ACC112 (cell line): ENCODE measurements around the gene KRT79.
"Not testable (repeated sequence)": the region's sequence is repeated elsewhere in the genome, so short reads cannot be mapped to it uniquely, and the experiment has no call there.

ENCODE experiments used
- H2AFZ ChIP-seq: fragments of 200-600 bp; sonication (generic); one replicate; pipeline ENCODE4 v1.6.0; 2017; ENCODE audit warnings: antibody characterized with exemption, low read length; ENCODE audit not compliant: unreplicated experiment
- H3K27ac ChIP-seq: fragments of 200-600 bp; sonication (generic); 2 replicates; pipeline ENCODE4 v1.5.1; 2014; ENCODE audit warnings: low read depth, mild to moderate bottlenecking, antibody characterized with exemption, low read length, moderate library complexity
- H3K27me3 ChIP-seq: fragments of 200-600 bp; sonication (generic); 2 replicates; pipeline ENCODE4 v1.6.1; 2014; ENCODE audit warnings: mild to moderate bottlenecking, antibody characterized with exemption, low read length, moderate library complexity, mixed read lengths; ENCODE audit not compliant: insufficient read depth
- H3K36me3 ChIP-seq: fragments of 200-600 bp; sonication (generic); 2 replicates; pipeline ENCODE4 v1.6.1; 2016; ENCODE audit warnings: mild to moderate bottlenecking, antibody characterized with exemption, low read length, moderate library complexity, mixed read lengths; ENCODE audit not compliant: insufficient read depth
- H3K4me1 ChIP-seq: fragments of 200-600 bp; sonication (generic); one replicate; pipeline ENCODE4 v1.6.1; 2016; ENCODE audit warnings: low read length, mixed read lengths; ENCODE audit not compliant: insufficient read depth, unreplicated experiment, control insufficient read depth
- H3K4me3 ChIP-seq: fragments of 200-600 bp; sonication (generic); 2 replicates; pipeline ENCODE4 v1.5.1; 2014; ENCODE audit warnings: mild to moderate bottlenecking, low read depth, low read length
- H3K79me2 ChIP-seq: fragments of 200-600 bp; sonication (generic); one replicate; pipeline ENCODE4 v1.6.0; 2016; ENCODE audit warnings: low read length; ENCODE audit not compliant: control insufficient read depth, unreplicated experiment, insufficient read depth

Gene KRT79

DNA sequence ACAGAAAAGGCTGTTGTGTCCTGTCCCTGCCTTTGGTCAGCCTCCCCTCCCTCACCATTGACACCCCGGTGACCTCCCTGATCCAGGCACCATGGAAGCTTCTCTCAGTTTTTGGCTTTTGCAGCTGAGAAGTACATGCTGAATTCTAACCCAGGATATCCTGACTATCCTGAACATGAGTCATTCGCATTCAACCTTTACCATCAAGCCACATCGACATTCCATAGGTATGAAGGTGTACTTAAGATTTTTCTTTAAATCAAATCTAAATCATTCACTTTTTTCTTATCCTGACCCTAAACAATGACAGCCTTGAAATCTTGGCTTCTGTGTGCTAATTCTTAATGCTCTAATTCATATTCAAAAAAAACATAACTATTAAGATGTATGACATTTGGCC is 23.4 kb upstream of the KRT79 start:
- Histone ChIP-seq H3K27ac (no peak overlapping the region), H3K4me3 (no peak overlapping the region)

GRCh38 chr12:52856787-52857186 is 22.7 kb upstream of the KRT79 start:
- H2AFZ ChIP-seq: no peak overlapping the region
- peaks cover 7% of the 10 kb centered on the region for H3K4me1 ChIP-seq
- peaks cover 27% of the 10 kb centered on the region for H3K27me3 ChIP-seq
- no peak overlapping the region for H3K4me3 ChIP-seq
- no peak overlapping the region for H3K27ac ChIP-seq
- no peaks in the 10 kb centered on the region for H3K79me2 ChIP-seq
- H3K36me3 ChIP-seq: no peaks in the 10 kb centered on the region

More for the DNA sequence above, 23.4 kb upstream of the KRT79 start:
- H3K4me1 ChIP-seq: peaks cover 7% of the 10 kb centered on the region
- H3K27me3 ChIP-seq: peaks cover 22% of the 10 kb centered on the region
- H3K36me3 ChIP-seq: no peaks in the 10 kb centered on the region
- no peaks in the 10 kb centered on the region for H3K79me2 ChIP-seq
- H2AFZ ChIP-seq: no peak overlapping the region

- not testable (repeated sequence) for H3K4me1 ChIP-seq, H3K79me2 ChIP-seq, H2AFZ ChIP-seq, H3K27ac ChIP-seq, H3K4me3 ChIP-seq, H3K36me3 ChIP-seq
- peaks cover 32% of the 10 kb centered on the region for H3K27me3 ChIP-seq
Measured at GRCh38 chr12:52856077-52856476, 22.0 kb upstream of the KRT79 start.

DNA sequence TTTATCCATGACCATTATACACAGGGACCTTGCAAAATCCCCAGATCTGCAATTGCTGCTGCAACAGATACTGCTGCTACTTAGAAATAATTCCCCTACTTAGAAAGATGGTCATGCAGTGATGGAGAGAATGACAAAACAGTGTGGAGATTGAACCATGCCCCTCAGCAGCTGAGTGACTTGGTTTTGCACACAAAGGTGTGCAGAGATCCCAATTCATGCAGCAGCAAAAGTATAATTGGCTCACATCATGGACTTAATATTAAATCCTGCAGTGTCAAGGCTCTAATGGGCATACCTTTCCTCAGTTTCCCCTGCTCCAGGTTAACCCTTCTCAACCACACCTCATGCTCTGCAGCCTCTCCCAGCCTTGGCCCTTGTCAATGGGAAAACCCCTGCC is 17.7 kb upstream of the KRT79 start:
- Histone ChIP-seq H3K27ac (no peak overlapping the region), H3K79me2 (no peaks in the 10 kb centered on the region), H3K27me3 (peaks cover 34% of the 10 kb centered on the region), H3K4me1 (peaks cover 13% of the 10 kb centered on the region), H3K36me3 (no peaks in the 10 kb centered on the region), H3K4me3 (no peak overlapping the region), H2AFZ (no peak overlapping the region)

- Histone ChIP-seq H3K36me3 (no peaks in the 10 kb centered on the region), H3K27ac (no peak overlapping the region), H3K27me3 (peaks cover 34% of the 10 kb centered on the region), H3K4me1 (peaks cover 13% of the 10 kb centered on the region), H3K79me2 (no peaks in the 10 kb centered on the region), H2AFZ (no peak overlapping the region), H3K4me3 (no peak overlapping the region)
Measured at GRCh38 chr12:52850681-52851080, 16.6 kb upstream of the KRT79 start.

- no peak overlapping the region for H3K27ac ChIP-seq
- peaks cover 34% of the 10 kb centered on the region for H3K27me3 ChIP-seq
- H2AFZ ChIP-seq: no peak overlapping the region
- no peaks in the 10 kb centered on the region for H3K79me2 ChIP-seq
- H3K4me1 ChIP-seq: peaks cover 13% of the 10 kb centered on the region
- no peaks in the 10 kb centered on the region for H3K36me3 ChIP-seq
- H3K4me3 ChIP-seq: no peak overlapping the region
Measured at GRCh38 chr12:52849511-52849910, 15.4 kb upstream of the KRT79 start.

DNA sequence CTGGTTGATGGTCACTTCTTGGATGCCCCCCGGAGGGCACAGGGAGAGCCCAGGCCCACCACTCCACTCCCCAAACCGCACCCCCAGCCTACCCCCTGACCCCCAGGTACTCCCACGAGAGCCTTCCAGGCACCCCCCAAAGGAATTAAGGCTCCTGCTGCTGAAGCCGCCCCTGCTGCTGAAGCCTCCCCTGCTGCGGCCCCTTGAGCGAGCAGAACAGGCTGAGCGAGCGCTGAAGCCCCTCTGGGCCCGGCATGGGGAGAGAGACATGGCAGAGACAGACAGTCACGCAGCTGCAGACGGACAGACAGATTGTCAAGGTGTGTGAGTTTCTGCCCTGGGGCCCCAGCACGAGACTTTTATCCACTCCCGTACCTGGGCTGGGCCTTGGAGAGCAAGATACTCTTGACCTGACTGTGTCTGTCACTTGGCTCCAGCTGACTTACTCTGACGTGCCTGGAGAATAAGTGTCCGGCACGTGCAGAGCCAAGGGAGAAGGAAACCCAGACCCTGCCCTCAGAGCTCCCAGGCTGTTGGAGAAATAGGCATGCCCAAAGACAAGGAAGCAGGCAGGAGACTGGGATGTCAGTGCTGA is 14.6 kb upstream of the KRT79 start, which contains the start of gene KRT78:
KRT78 (minus strand) TSS at position 334 of the 595 bp plus-strand sequence; CDS start at position 270, 64 bp downstream.
- Histone ChIP-seq H3K36me3 (no peaks in the 10 kb centered on the region), H3K27ac (no peak within 1 kb of the TSS)

GRCh38 chr12:52847335-52848102 is 13.4 kb upstream of the KRT79 start:
- H3K79me2 ChIP-seq: no peaks in the 10 kb centered on the region
- peaks cover 17% of the 10 kb centered on the region for H3K27me3 ChIP-seq
- no peaks in the 10 kb centered on the region for H3K36me3 ChIP-seq
- H3K27ac ChIP-seq: peak overlapping the region; percentile 72
- peak overlapping the region; percentile 61 for H2AFZ ChIP-seq
- peaks cover 13% of the 10 kb centered on the region for H3K4me1 ChIP-seq
- H3K4me3 ChIP-seq: no peak overlapping the region

More for the DNA sequence above, 14.6 kb upstream of the KRT79 start, which contains the start of gene KRT78:
- Histone ChIP-seq H3K27me3 (peaks cover 28% of the 10 kb centered on the region), H3K79me2 (no peaks in the 10 kb centered on the region), H3K4me1 (peaks cover 13% of the 10 kb centered on the region), H2AFZ (no peak within 1 kb of the TSS), H3K4me3 (no peak within 1 kb of the TSS)

GRCh38 chr12:52846356-52846970 is 12.4 kb upstream of the KRT79 start:
- Histone ChIP-seq H3K36me3 (no peaks in the 10 kb centered on the region), H3K27ac (no peak overlapping the region), H3K4me3 (no peak overlapping the region), H3K4me1 (peaks cover 13% of the 10 kb centered on the region), H2AFZ (no peak overlapping the region), H3K27me3 (peaks cover 15% of the 10 kb centered on the region), H3K79me2 (no peaks in the 10 kb centered on the region)

DNA sequence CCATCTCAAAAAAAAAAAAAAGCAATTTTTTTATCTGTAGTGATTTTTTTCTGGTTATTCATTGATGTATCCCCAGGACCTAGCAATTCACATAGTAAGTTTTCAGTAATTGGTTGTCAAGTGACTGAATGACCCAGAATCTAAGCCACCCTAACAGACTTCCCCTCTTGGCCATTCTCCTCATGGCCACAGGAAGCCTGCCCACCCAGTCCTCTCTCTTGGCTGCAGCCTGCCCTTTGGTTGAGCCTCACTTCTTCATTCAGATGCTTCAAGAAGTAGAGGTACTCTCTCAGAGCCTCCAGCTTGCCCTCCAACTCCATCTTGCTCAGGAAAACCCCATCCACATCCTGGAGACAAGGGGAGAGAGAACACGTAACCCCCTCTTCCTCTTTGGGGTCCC is 11.8 kb upstream of the KRT79 start:
- H3K27me3 ChIP-seq: peaks cover 10% of the 10 kb centered on the region; the same call in 1 of the 2 replicates
- no peak overlapping the region for H2AFZ ChIP-seq
- H3K27ac ChIP-seq: no peak overlapping the region
- H3K4me1 ChIP-seq: peaks cover 13% of the 10 kb centered on the region
- no peak overlapping the region for H3K4me3 ChIP-seq
- no peaks in the 10 kb centered on the region for H3K36me3 ChIP-seq
- H3K79me2 ChIP-seq: no peaks in the 10 kb centered on the region
